ENCODE results near the gene ALKBH4. TPM values are rescaled to one million over a fixed set of nuclear protein-coding genes. Genes with fewer than 3 reads are reported as not detected.
"Not testable (repeated sequence)": the region's sequence is repeated elsewhere in the genome, so short reads cannot be mapped to it uniquely, and the experiment has no call there.

Gene ALKBH4
- total RNA-seq (2014; rRNA removed) (21.3 and 31.0 TPM in 2 replicates), Bru-seq, nascent RNA (percentile 61 among the genes with signal in this experiment), BruChase-seq, experiment 1, labeled RNA remaining after a 6-hour chase (percentile 69 among the genes with signal in this experiment), BruChase-seq, experiment 2, labeled RNA remaining after a 2-hour chase (percentile 71 among the genes with signal in this experiment)
- long read RNA-seq, transcript ALKBH4-201 (3 exons, 2,105 nt), result major isoform, 37 of 58 reads
- long read RNA-seq, partial matches to known transcripts, result 0 of 58 reads
- long read RNA-seq, other reads (novel, unspliced or antisense), result 18 of 58 reads

GRCh38 chr7:102464577-102465280 lies at the start of gene ALKBH4, which contains the start of gene LRWD1:
TSS of gene ALKBH4 (minus strand) at chr7:102464863. CDS start at chr7:102464836, 27 bp downstream.
TSS of gene LRWD1 (plus strand) at chr7:102464984. CDS start at chr7:102465081, 97 bp downstream.
- ChIA-PET CTCF (interaction anchor here (0.6 kb wide), 2 partner anchors 187 to 1968 kb away, joined by 6 to 13 read pairs; no protein-coding TSS in a partner anchor), POLR2A (ENCODE audit: unreplicated experiment) (interaction anchor here (0.5 to 0.6 kb wide), 3 partner anchors 21 to 1926 kb away, joined by 5 to 6 read pairs (median 6); partner anchors contain the start of gene AGFG2)
- Histone ChIP-seq H3K9me3 (ENCODE audit: low read length) (no peaks in the 10 kb centered on the region), H3K27ac (ENCODE audit: low read length) (no peak within 1 kb of the TSS), H3K27me3 (ENCODE audit: low read length) (no peaks in the 10 kb centered on the region), H3K4me2 (ENCODE audit: low read length) (peak within 1 kb of the TSS; percentile 91), H3K9ac (ENCODE audit: low read length) (peak within 1 kb of the TSS; percentile 82), H4K20me1 (ENCODE audit: low read length) (no peaks in the 10 kb centered on the region), H2AFZ (ENCODE audit: low read length) (peak within 1 kb of the TSS; percentile 96), H3F3A (ENCODE audit: low read length, unreplicated experiment) (no peaks in the 10 kb centered on the region), H3K4me1 (ENCODE audit: insufficient read depth, low read length) (peaks cover 10% of the 10 kb centered on the region; the same call in 1 of the 2 replicates), H3K4me3 (ENCODE audit: low read length) (peak within 1 kb of the TSS; percentile 90), H3K9me2 (replicated peaks; ENCODE audit: low read length) (no peaks in the 10 kb centered on the region), H3K36me3 (ENCODE audit: low read depth, low read length) (no peaks in the 10 kb centered on the region; the same call in 1 of the 2 replicates), H3K79me2 (ENCODE audit: low read length) (peaks cover 24% of the 10 kb centered on the region)
- ATAC-seq (peak; percentile 90), DNase-seq (peak; percentile 88)
- 0 out of 2 replicates have a peak, but pooled peaks have one; percentile 15 for TF ChIP-seq CTCF (conservative IDR thresholded peaks at IDR 0.05; ENCODE audit: low read depth, low read length)
- TF ChIP-seq EZH2phosphoT487 (IDR thresholded peaks at IDR 0.05; ENCODE audit: borderline replicate concordance, low read length), result no peak
- no TSS peak for BruUV-seq (replicated peaks)
- intact Hi-C loops (cut with micrococcal nuclease), result loop anchor here (2.0 kb wide), 1 partner anchor 60 kb away; no protein-coding TSS in a partner anchor

- POLR2A ChIA-PET (ENCODE audit: unreplicated experiment), result not testable (repeated sequence)
Measured at GRCh38 chr7:102512642-102513221, 48.1 kb upstream of the ALKBH4 start.

GRCh38 chr7:102511860-102512522 lies 47.3 kb upstream of the ALKBH4 start:
- intact Hi-C loops (cut with micrococcal nuclease); BruUV-seq (replicated peaks); H3K9me3 ChIP-seq (ENCODE audit: low read length); H3K9me2 ChIP-seq (replicated peaks; ENCODE audit: low read length); DNase-seq; H3K4me2 ChIP-seq (ENCODE audit: low read length); H3K36me3 ChIP-seq (ENCODE audit: low read depth, low read length); H3K27me3 ChIP-seq (ENCODE audit: low read length); H3F3A ChIP-seq (ENCODE audit: low read length, unreplicated experiment); H3K79me2 ChIP-seq (ENCODE audit: low read length); H3K9ac ChIP-seq (ENCODE audit: low read length); H4K20me1 ChIP-seq (ENCODE audit: low read length); H3K4me1 ChIP-seq (ENCODE audit: insufficient read depth, low read length); POLR2A ChIA-PET (ENCODE audit: unreplicated experiment); H2AFZ ChIP-seq (ENCODE audit: low read length); H3K27ac ChIP-seq (ENCODE audit: low read length); H3K4me3 ChIP-seq (ENCODE audit: low read length); CTCF ChIA-PET: not testable (repeated sequence)
- peak; percentile 66 for ATAC-seq

More at GRCh38 chr7:102512642-102513221, 48.1 kb upstream of the ALKBH4 start:
- intact Hi-C loops (cut with micrococcal nuclease); H3K9me3 ChIP-seq (ENCODE audit: low read length); H3K9ac ChIP-seq (ENCODE audit: low read length); H3K4me3 ChIP-seq (ENCODE audit: low read length); ATAC-seq; H3F3A ChIP-seq (ENCODE audit: low read length, unreplicated experiment); H3K27ac ChIP-seq (ENCODE audit: low read length); H3K4me2 ChIP-seq (ENCODE audit: low read length); H3K79me2 ChIP-seq (ENCODE audit: low read length); CTCF ChIA-PET; H3K27me3 ChIP-seq (ENCODE audit: low read length); H2AFZ ChIP-seq (ENCODE audit: low read length); H3K4me1 ChIP-seq (ENCODE audit: insufficient read depth, low read length); H3K9me2 ChIP-seq (replicated peaks; ENCODE audit: low read length); H4K20me1 ChIP-seq (ENCODE audit: low read length); H3K36me3 ChIP-seq (ENCODE audit: low read depth, low read length); BruUV-seq (replicated peaks): not testable (repeated sequence)
- peak; percentile 2 for DNase-seq

GRCh38 chr7:102510575-102510974 lies 45.9 kb upstream of the ALKBH4 start:
- H3K4me2 ChIP-seq (ENCODE audit: low read length); H4K20me1 ChIP-seq (ENCODE audit: low read length); ATAC-seq; BruUV-seq (replicated peaks); CTCF ChIA-PET; H3K27ac ChIP-seq (ENCODE audit: low read length); H3K4me3 ChIP-seq (ENCODE audit: low read length); intact Hi-C loops (cut with micrococcal nuclease); H3K4me1 ChIP-seq (ENCODE audit: insufficient read depth, low read length); H3K36me3 ChIP-seq (ENCODE audit: low read depth, low read length); H3K9ac ChIP-seq (ENCODE audit: low read length); DNase-seq; H3K79me2 ChIP-seq (ENCODE audit: low read length); H3K9me3 ChIP-seq (ENCODE audit: low read length); H3K27me3 ChIP-seq (ENCODE audit: low read length); H3K9me2 ChIP-seq (replicated peaks; ENCODE audit: low read length); POLR2A ChIA-PET (ENCODE audit: unreplicated experiment); H2AFZ ChIP-seq (ENCODE audit: low read length); H3F3A ChIP-seq (ENCODE audit: low read length, unreplicated experiment): not testable (repeated sequence)

- H3K9ac ChIP-seq (ENCODE audit: low read length); H3K36me3 ChIP-seq (ENCODE audit: low read depth, low read length); H3K27ac ChIP-seq (ENCODE audit: low read length); H3K9me2 ChIP-seq (replicated peaks; ENCODE audit: low read length); H3F3A ChIP-seq (ENCODE audit: low read length, unreplicated experiment); ATAC-seq; CTCF ChIA-PET; H3K27me3 ChIP-seq (ENCODE audit: low read length); H3K9me3 ChIP-seq (ENCODE audit: low read length); H3K4me2 ChIP-seq (ENCODE audit: low read length); H4K20me1 ChIP-seq (ENCODE audit: low read length); H3K4me1 ChIP-seq (ENCODE audit: insufficient read depth, low read length); intact Hi-C loops (cut with micrococcal nuclease); H2AFZ ChIP-seq (ENCODE audit: low read length); H3K4me3 ChIP-seq (ENCODE audit: low read length); H3K79me2 ChIP-seq (ENCODE audit: low read length); BruUV-seq (replicated peaks); POLR2A ChIA-PET (ENCODE audit: unreplicated experiment); DNase-seq: not testable (repeated sequence)
Measured at GRCh38 chr7:102507410-102508088, 42.9 kb upstream of the ALKBH4 start.
